OCI-LY7 (cell line): ENCODE results near the gene ATP1B3.

Experiments used
- EZH2phosphoT487 ChIP-seq: fragments of 200-600 bp; sonication (generic); IDR thresholded peaks from 2 replicates; pipeline ENCODE4 v1.6.1; 2018; ENCODE audit warnings: low read depth, borderline replicate concordance, mild to moderate bottlenecking, mixed run types, antibody characterized with exemption, low read length, moderate library complexity, mixed read lengths
- TF ChIP-seq, protein P1 (sequence below): fragments of 200-600 bp; sonication (generic); conservative IDR thresholded peaks from 2 replicates; pipeline ENCODE4 v1.5.1; 2014; ENCODE audit warnings: mild to moderate bottlenecking, antibody characterized with exemption, low read length, moderate library complexity, mixed read lengths

DNA sequence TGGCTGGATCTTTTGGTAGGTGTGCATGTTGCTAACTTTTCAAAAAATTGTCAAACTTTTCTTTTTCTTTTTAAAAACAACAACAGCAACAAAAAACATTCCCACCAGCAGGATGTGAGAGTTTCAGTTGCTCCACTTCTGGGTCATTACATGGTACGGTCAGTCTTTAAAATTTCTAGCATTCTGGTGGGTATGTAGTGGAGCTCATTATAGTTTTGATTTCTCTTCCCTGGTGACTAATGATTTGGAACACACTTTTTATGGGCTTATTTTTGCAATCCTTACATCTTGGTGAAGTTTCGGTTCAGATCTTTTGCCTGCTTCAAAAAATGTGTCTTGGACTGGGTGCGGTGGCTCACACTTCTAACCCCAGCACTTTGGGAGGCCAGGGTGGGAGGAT is 19.3 kb downstream of the ATP1B3 start:
- TF ChIP-seq, protein P1, sequence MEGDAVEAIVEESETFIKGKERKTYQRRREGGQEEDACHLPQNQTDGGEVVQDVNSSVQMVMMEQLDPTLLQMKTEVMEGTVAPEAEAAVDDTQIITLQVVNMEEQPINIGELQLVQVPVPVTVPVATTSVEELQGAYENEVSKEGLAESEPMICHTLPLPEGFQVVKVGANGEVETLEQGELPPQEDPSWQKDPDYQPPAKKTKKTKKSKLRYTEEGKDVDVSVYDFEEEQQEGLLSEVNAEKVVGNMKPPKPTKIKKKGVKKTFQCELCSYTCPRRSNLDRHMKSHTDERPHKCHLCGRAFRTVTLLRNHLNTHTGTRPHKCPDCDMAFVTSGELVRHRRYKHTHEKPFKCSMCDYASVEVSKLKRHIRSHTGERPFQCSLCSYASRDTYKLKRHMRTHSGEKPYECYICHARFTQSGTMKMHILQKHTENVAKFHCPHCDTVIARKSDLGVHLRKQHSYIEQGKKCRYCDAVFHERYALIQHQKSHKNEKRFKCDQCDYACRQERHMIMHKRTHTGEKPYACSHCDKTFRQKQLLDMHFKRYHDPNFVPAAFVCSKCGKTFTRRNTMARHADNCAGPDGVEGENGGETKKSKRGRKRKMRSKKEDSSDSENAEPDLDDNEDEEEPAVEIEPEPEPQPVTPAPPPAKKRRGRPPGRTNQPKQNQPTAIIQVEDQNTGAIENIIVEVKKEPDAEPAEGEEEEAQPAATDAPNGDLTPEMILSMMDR = no peak
- TF ChIP-seq EZH2phosphoT487 = no peak
